GM23338 (cell line): ENCODE results near the gene ATXN7L1. TPM values are rescaled to one million over a fixed set of nuclear protein-coding genes. Genes with fewer than 3 reads are reported as not detected.

ENCODE experiments used
- ATAC-seq: fragments of 200-7000 bp; cut with Tn5 transposase; 3 replicates; pipeline ENCODE4 v1.9.1; 2020
- DNase-seq: peaks from one replicate; pipeline ENCODE4 v3.0.0-alpha.2; 2015; ENCODE audit warnings: low spot score
- H2AFZ ChIP-seq: fragments of 200-600 bp; sonication (generic); 2 replicates; pipeline ENCODE4 v1.8.0; 2016; ENCODE audit warnings: antibody characterized with exemption, mild to moderate bottlenecking, moderate library complexity
- H3F3A ChIP-seq: fragments of 200-600 bp; sonication (generic); replicated peaks from 2 replicates; pipeline ENCODE4 v1.8.0; 2017; ENCODE audit warnings: antibody characterized with exemption, mixed run types, low read depth
- H3K27ac ChIP-seq: fragments of 200-600 bp; sonication (generic); 2 replicates; pipeline ENCODE4 v1.6.1; 2016; ENCODE audit warnings: low read depth
- H3K27me3 ChIP-seq: fragments of 200-600 bp; sonication (generic); 2 replicates; pipeline ENCODE4 v1.8.0; 2016; ENCODE audit warnings: mild to moderate bottlenecking, mixed run types, moderate library complexity; ENCODE audit not compliant: insufficient read depth
- H3K36me3 ChIP-seq: fragments of 200-600 bp; sonication (generic); 2 replicates; pipeline ENCODE4 v1.8.0; 2016; ENCODE audit warnings: mild to moderate bottlenecking; ENCODE audit not compliant: insufficient read depth
- H3K4me1 ChIP-seq: fragments of 200-600 bp; sonication (generic); 2 replicates; pipeline ENCODE4 v1.8.0; 2016; ENCODE audit warnings: mild to moderate bottlenecking, moderate library complexity; ENCODE audit not compliant: insufficient read depth
- H3K4me2 ChIP-seq: fragments of 200-600 bp; sonication (generic); 2 replicates; pipeline ENCODE4 v1.7.1; 2017; ENCODE audit warnings: mixed run types
- H3K4me3 ChIP-seq: fragments of 200-600 bp; sonication (generic); 2 replicates; pipeline ENCODE4 v1.6.1; 2016; ENCODE audit warnings: mixed run types
- H3K79me2 ChIP-seq: fragments of 200-600 bp; sonication (generic); replicated peaks from 2 replicates; pipeline ENCODE4 v1.8.0; 2017; ENCODE audit warnings: mild to moderate bottlenecking; ENCODE audit not compliant: insufficient read depth
- H3K9me2 ChIP-seq: fragments of 200-600 bp; sonication (generic); 2 replicates; pipeline ENCODE4 v1.8.0; 2017; ENCODE audit not compliant: insufficient read depth
- H4K20me1 ChIP-seq: fragments of 200-600 bp; sonication (generic); replicated peaks from 2 replicates; pipeline ENCODE4 v1.8.0; 2017; ENCODE audit warnings: mild to moderate bottlenecking; ENCODE audit not compliant: insufficient read depth
- H3K27ac Mint-ChIP-seq: 2 replicates; pipeline ENCODE4 v1.8.0; 2020; ENCODE audit warnings: inconsistent platforms, mild to moderate bottlenecking, moderate library complexity, mixed read lengths
- H3K27me3 Mint-ChIP-seq: 3 replicates; pipeline ENCODE4 v1.8.0; 2022; ENCODE audit warnings: low read depth, mild to moderate bottlenecking, moderate library complexity, mixed read lengths, inconsistent platforms; ENCODE audit not compliant: insufficient read depth, poor library complexity
- H3K36me3 Mint-ChIP-seq: 3 replicates; pipeline ENCODE4 v1.8.0; 2021; ENCODE audit warnings: low read depth, mild to moderate bottlenecking, inconsistent platforms, moderate library complexity, mixed read lengths
- H3K4me1 Mint-ChIP-seq: 3 replicates; pipeline ENCODE4 v1.8.0; 2020; ENCODE audit warnings: mild to moderate bottlenecking, inconsistent platforms, mixed read lengths
- H3K4me3 Mint-ChIP-seq: 3 replicates; pipeline ENCODE4 v1.8.0; 2021; ENCODE audit warnings: moderate library complexity, mild to moderate bottlenecking, inconsistent platforms, mixed read lengths
- H3K9me3 Mint-ChIP-seq: 3 replicates; pipeline ENCODE4 v1.8.0; 2020; ENCODE audit warnings: moderate library complexity, mild to moderate bottlenecking, inconsistent platforms, mixed read lengths
- CREB1 ChIP-seq: fragments of 250-450 bp; sonication (Bioruptor Pico); IDR thresholded peaks from 2 replicates; pipeline ENCODE4 v1.5.0; 2020; ENCODE audit warnings: low read depth, mild to moderate bottlenecking, moderate library complexity
- CTCF ChIP-seq, 2 experiments: fragments of 200-600 bp in 1 of 2; sonication (generic) in 1 of 2; conservative IDR thresholded peaks; 2 replicates each; pipeline versions ENCODE4 v1.5.1 to v1.6.1; 2016 to 2017; ENCODE audit warnings: antibody characterized with exemption in 2 of 2, low read depth in 2 of 2, mild to moderate bottlenecking in 2 of 2, moderate library complexity in 1 of 2
- ETS1 ChIP-seq: IDR thresholded peaks from 2 replicates; pipeline ENCODE4 v1.6.1; 2016; ENCODE audit warnings: antibody characterized with exemption
- EZH2 ChIP-seq: fragments of 200-600 bp; sonication (generic); IDR thresholded peaks from one replicate; pipeline ENCODE4 v1.8.0; 2017; ENCODE audit warnings: antibody characterized with exemption, mild to moderate bottlenecking, low read depth; ENCODE audit not compliant: unreplicated experiment
- EZH2phosphoT487 ChIP-seq: fragments of 200-600 bp; sonication (generic); IDR thresholded peaks from one replicate; pipeline ENCODE4 v1.8.1; 2018; ENCODE audit warnings: antibody characterized with exemption; ENCODE audit not compliant: unreplicated experiment
- JUNB ChIP-seq: IDR thresholded peaks from one replicate; pipeline ENCODE4 v1.6.1; 2016; ENCODE audit warnings: antibody characterized with exemption; ENCODE audit not compliant: unreplicated experiment
- NANOG ChIP-seq: IDR thresholded peaks from 2 replicates; pipeline ENCODE4 v1.6.1; 2016; ENCODE audit warnings: antibody characterized with exemption, borderline replicate concordance
- POLR2AphosphoS5 ChIP-seq: IDR thresholded peaks from 2 replicates; pipeline ENCODE4 v1.6.1; 2016; ENCODE audit warnings: antibody characterized with exemption, low read depth
- REST ChIP-seq: IDR thresholded peaks from one replicate; pipeline ENCODE4 v1.6.1; 2018; ENCODE audit warnings: antibody characterized with exemption; ENCODE audit not compliant: unreplicated experiment
- STAT1 ChIP-seq: IDR thresholded peaks from one replicate; pipeline ENCODE4 v1.6.1; 2016; ENCODE audit warnings: antibody characterized with exemption; ENCODE audit not compliant: unreplicated experiment
- ZNF114 ChIP-seq: fragments of 250-450 bp; sonication (Bioruptor Pico); IDR thresholded peaks from 2 replicates; pipeline ENCODE4 v1.5.0; 2020; ENCODE audit warnings: mild to moderate bottlenecking, moderate library complexity
- ZNF331 ChIP-seq: fragments of 250-450 bp; sonication (Bioruptor Pico); IDR thresholded peaks from 2 replicates; pipeline ENCODE4 v1.5.0; 2020; ENCODE audit warnings: low read depth, mild to moderate bottlenecking, moderate library complexity
- ZNF462 ChIP-seq: fragments of 250-450 bp; sonication (Bioruptor Pico); IDR thresholded peaks from 2 replicates; pipeline ENCODE4 v1.5.0; 2020; ENCODE audit warnings: mild to moderate bottlenecking, moderate library complexity
- polyA plus RNA-seq: library from polyadenylated mRNA; unstranded; fragments of >200 nt; fragmentation: Nextera tagmentation; extraction: Ambion mirVana; gene quantifications from 2 replicates; pipeline ENCODE4 v1.2.1, GENCODE V29; 2016
- total RNA-seq: library from RNA; depleted of rRNA; stranded (reverse); fragments of >200 nt; shearing (Covaris generic); gene quantifications from 2 replicates; pipeline ENCODE4 v1.2.3, GENCODE V29; 2014

ATXN7L1 gene
- total and polyA plus RNA-seq, 2 experiments from 2014 or later, result 22.8 to 29.8 TPM

- H3K27me3 Mint-ChIP-seq, result peaks cover 11% of the 10 kb centered on the region
- H3K4me1 Mint-ChIP-seq, result peaks cover 24% of the 10 kb centered on the region
- Histone ChIP-seq H3K79me2 (no peaks in the 10 kb centered on the region), H3K36me3 (no peaks in the 10 kb centered on the region), H3K9me2 (peaks cover 3% of the 10 kb centered on the region; the same call in 1 of the 2 replicates), H4K20me1 (no peaks in the 10 kb centered on the region; the same call in 1 of the 2 replicates), H2AFZ (peak within 1 kb of the TSS; percentile 72; the same call in 1 of the 2 replicates), H3F3A (no peaks in the 10 kb centered on the region), H3K4me3 (peak within 1 kb of the TSS; percentile 57), H3K27ac (peak within 1 kb of the TSS; percentile 65), H3K4me2 (peak within 1 kb of the TSS; percentile 75), H3K27me3 (no peaks in the 10 kb centered on the region), H3K4me1 (no peaks in the 10 kb centered on the region; the same call in 1 of the 2 replicates)
- peaks cover 17% of the 10 kb centered on the region for H3K9me3 Mint-ChIP-seq
- DNase-seq, result peak; percentile 99
- TF ChIP-seq ZNF114 (CRISPR knock-in tag) (no peak), REST (no peak), CREB1 (CRISPR knock-in tag) (peak; percentile 92), ETS1 (no peak), ZNF331 (no peak), EZH2phosphoT487 (no peak), POLR2AphosphoS5 (peak; percentile 77), EZH2 (no peak), CTCF (conservative IDR thresholded peaks at IDR 0.05; ENCODE audit: low read depth in 2 of 2) (peak; percentile 14 to 24; a peak in 2 of 4 replicates), ZNF462 (no peak), STAT1 (no peak), NANOG (no peak), JUNB (no peak)
- peak within 1 kb of the TSS; percentile 95 for H3K27ac Mint-ChIP-seq
- H3K36me3 Mint-ChIP-seq, result peaks cover 11% of the 10 kb centered on the region
- peak within 1 kb of the TSS; percentile 82 for H3K4me3 Mint-ChIP-seq
- peak; percentile 94 for ATAC-seq
Measured at GRCh38 chr7:105581066-105581811, 295.2 kb downstream of the ATXN7L1 start, which contains the start of gene EFCAB10. Gene EFCAB10 (minus strand): TSS chr7:105581493. CDS start chr7:105581463, 30 bp downstream.
